ENCODE results near the gene BBS12.
A peak's percentile ranks its signal among the peaks of the same experiment; 100 is the strongest.

Gene BBS12

GRCh38 chr4:122733787-122734120 is 1.2 kb downstream of the BBS12 start:
- no peak for ATAC-seq
- TF ChIP-seq ZFP3 (CRISPR knock-in tag; IDR thresholded peaks at IDR 0.05) = no peak
- no peak for TF ChIP-seq TSHZ2 (CRISPR knock-in tag; IDR thresholded peaks at IDR 0.05)
- no peak for TF ChIP-seq ARNTL (CRISPR knock-in tag; IDR thresholded peaks at IDR 0.05; ENCODE audit: borderline replicate concordance, low read depth)
- TF ChIP-seq ESRRG (CRISPR knock-in tag; IDR thresholded peaks at IDR 0.05) = no peak

GRCh38 chr4:122739174-122739573 is 6.7 kb downstream of the BBS12 start:
- ATAC-seq = peak; percentile 43; the same call in 2 of the 3 replicates
- TF ChIP-seq TOX (CRISPR knock-in tag; IDR thresholded peaks at IDR 0.05; ENCODE audit: borderline replicate concordance) (no peak), CSDC2 (CRISPR knock-in tag; IDR thresholded peaks at IDR 0.05) (no peak), ZFP3 (CRISPR knock-in tag; IDR thresholded peaks at IDR 0.05) (no peak), ISL1 (CRISPR knock-in tag; IDR thresholded peaks at IDR 0.05) (no peak), ZNF70 (CRISPR knock-in tag; IDR thresholded peaks at IDR 0.05) (no peak), GLIS3 (CRISPR knock-in tag; IDR thresholded peaks at IDR 0.05) (no peak), SNAI2 (CRISPR knock-in tag; IDR thresholded peaks at IDR 0.05) (no peak), ZFP30 (CRISPR knock-in tag; IDR thresholded peaks at IDR 0.05) (no peak), ZNF8 (CRISPR knock-in tag; IDR thresholded peaks at IDR 0.05) (no peak), BACH2 (CRISPR knock-in tag; IDR thresholded peaks at IDR 0.05; ENCODE audit: borderline replicate concordance) (no peak), ESRRG (CRISPR knock-in tag; IDR thresholded peaks at IDR 0.05) (no peak)
- TF ChIP-seq, protein P1, sequence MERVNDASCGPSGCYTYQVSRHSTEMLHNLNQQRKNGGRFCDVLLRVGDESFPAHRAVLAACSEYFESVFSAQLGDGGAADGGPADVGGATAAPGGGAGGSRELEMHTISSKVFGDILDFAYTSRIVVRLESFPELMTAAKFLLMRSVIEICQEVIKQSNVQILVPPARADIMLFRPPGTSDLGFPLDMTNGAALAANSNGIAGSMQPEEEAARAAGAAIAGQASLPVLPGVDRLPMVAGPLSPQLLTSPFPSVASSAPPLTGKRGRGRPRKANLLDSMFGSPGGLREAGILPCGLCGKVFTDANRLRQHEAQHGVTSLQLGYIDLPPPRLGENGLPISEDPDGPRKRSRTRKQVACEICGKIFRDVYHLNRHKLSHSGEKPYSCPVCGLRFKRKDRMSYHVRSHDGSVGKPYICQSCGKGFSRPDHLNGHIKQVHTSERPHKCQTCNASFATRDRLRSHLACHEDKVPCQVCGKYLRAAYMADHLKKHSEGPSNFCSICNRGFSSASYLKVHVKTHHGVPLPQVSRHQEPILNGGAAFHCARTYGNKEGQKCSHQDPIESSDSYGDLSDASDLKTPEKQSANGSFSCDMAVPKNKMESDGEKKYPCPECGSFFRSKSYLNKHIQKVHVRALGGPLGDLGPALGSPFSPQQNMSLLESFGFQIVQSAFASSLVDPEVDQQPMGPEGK (CRISPR knock-in tag; IDR thresholded peaks at IDR 0.05; ENCODE audit: borderline replicate concordance) = no peak
- TF ChIP-seq, protein P2, sequence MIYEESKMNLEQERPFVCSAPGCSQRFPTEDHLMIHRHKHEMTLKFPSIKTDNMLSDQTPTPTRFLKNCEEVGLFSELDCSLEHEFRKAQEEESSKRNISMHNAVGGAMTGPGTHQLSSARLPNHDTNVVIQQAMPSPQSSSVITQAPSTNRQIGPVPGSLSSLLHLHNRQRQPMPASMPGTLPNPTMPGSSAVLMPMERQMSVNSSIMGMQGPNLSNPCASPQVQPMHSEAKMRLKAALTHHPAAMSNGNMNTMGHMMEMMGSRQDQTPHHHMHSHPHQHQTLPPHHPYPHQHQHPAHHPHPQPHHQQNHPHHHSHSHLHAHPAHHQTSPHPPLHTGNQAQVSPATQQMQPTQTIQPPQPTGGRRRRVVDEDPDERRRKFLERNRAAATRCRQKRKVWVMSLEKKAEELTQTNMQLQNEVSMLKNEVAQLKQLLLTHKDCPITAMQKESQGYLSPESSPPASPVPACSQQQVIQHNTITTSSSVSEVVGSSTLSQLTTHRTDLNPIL (CRISPR knock-in tag; IDR thresholded peaks at IDR 0.05; ENCODE audit: low read depth) = no peak

DNA sequence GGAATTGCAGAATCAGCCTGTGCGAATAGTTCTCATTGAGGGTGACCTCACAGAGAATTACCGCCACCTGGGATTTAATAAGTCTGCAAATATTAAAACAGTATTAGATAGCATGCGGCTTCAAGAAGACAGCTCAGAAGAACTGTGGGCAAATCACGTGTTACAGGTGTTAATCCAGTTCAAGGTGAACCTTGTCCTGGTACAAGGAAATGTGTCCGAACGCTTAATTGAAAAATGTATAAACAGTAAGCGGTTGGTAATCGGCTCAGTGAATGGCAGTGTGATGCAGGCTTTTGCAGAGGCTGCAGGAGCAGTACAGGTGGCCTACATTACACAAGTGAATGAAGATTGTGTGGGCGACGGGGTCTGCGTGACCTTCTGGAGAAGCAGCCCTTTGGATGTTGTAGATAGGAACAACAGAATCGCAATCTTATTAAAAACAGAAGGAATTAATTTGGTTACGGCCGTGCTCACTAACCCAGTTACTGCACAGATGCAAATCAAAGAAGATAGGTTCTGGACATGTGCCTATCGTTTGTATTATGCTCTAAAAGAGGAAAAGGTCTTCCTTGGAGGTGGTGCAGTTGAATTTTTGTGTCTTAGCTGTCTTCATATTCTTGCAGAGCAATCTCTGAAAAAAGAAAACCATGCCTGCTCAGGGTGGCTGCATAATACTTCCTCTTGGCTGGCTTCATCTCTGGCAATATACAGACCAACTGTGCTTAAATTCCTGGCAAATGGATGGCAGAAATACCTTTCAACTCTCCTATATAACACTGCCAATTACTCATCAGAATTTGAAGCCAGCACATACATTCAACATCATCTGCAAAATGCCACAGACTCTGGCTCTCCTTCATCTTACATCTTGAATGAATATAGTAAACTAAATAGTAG is 10.7 kb downstream of the BBS12 start:
- peak; percentile 77 for ATAC-seq
- TF ChIP-seq ZC3H10 (CRISPR knock-in tag; IDR thresholded peaks at IDR 0.05) = no peak
- peak; percentile 90 for TF ChIP-seq TCF4 (CRISPR knock-in tag; IDR thresholded peaks at IDR 0.05; ENCODE audit: borderline replicate concordance)
- TF ChIP-seq, protein P1 (CRISPR knock-in tag; IDR thresholded peaks at IDR 0.05; ENCODE audit: borderline replicate concordance) = no peak
- no peak for TF ChIP-seq CSRNP3 (CRISPR knock-in tag; IDR thresholded peaks at IDR 0.05)
- no peak for TF ChIP-seq TOX (CRISPR knock-in tag; IDR thresholded peaks at IDR 0.05; ENCODE audit: borderline replicate concordance)
- no peak for TF ChIP-seq ZNF8 (CRISPR knock-in tag; IDR thresholded peaks at IDR 0.05)
- no peak for TF ChIP-seq ZFP3 (CRISPR knock-in tag; IDR thresholded peaks at IDR 0.05)
- TF ChIP-seq GLIS3 (CRISPR knock-in tag; IDR thresholded peaks at IDR 0.05) = no peak

All from SK-N-SH treated with all-trans-retinoic acid at 6 μM for 48 hours (cell line).